ENCODE measurements around the gene PRPF6. TPM values are rescaled to one million over a fixed set of nuclear protein-coding genes. Genes with fewer than 3 reads are reported as not detected.

The PRPF6 gene
- total RNA-seq, 1 donor from 2014 or later: 64.3 TPM

DNA sequence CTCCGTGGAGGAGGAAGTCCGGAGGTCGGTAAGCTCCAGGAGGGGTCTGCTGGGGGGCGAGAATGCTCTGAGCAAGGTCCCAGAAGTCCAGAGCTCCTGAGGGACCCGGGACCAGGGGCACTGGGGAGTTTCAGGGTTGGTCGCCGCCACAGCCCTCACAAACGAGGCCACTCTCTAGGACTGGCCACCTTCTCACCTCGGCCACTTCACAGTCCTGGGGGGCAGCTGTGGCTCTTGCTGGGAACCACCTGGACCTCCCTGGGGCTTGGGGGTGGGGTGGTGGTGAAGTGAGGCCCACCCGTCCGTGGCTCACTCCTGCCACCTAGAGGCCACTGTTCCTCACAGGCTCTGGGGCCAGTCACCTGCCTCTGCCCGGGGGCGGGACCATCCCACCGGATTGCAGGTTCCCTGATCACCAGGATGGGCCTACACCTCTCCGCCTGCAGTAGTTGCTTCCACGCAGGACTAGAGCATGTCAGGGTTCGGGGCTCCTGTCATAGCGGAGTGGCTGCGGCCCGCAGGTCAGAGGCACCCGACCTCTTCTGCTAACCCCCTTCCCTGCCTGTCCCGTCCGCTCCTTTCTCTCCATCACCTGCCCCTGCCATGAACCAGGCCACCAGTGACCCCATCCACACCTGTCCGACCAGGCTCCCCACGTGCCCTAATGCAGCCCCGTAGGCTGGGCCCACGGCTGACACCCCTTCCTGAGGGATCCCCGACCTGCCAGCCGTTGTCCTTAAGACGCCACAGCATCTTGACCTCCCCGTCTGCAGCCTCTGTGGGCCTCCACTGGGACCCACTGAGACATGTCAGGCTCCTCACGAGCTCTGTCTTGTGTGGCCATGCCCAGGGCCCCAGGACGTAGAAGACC is 76.9 kb downstream of the PRPF6 start:
- no peak for DNase-seq (ENCODE audit: extremely low read depth, low read depth, low spot score)

DNA sequence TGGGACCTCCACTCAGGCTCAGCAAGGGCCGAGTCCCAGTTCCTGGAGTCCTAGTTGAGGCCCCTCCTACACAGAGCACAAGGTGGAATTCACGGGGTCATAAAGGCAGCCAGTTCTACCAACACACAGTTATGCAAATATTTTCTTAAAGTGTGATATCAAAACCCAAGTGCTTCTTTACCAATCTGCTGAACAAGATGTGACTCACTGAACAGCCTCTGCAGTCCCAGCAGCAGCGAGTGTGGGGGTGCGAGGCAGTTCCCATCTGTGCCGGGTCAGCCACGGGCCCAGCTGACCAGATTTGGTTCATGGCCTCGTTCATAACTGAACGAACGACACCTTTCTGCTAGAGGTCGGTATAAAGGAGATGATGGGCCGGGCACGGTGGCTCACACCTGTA is 77.6 kb downstream of the PRPF6 start:
- DNase-seq (ENCODE audit: extremely low read depth, low read depth, low spot score): no peak

DNA sequence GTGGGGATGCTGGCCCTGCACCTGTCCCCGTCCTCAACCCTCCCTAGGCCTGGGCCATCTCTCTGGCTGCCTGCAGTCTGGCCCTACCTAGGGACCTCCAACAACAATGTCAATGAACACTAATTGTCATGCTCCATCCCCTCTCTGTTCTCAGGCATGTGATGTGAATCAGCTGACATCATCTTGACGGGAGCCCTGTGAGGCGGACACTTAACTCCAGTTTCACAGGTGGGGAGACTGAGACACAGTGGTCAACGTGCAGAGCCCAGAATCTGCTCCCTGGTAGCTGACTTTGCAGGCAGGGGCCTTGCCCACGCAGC is 81.3 kb downstream of the PRPF6 start:
- DNase-seq (ENCODE audit: extremely low read depth, low read depth, low spot score): no peak

DNA sequence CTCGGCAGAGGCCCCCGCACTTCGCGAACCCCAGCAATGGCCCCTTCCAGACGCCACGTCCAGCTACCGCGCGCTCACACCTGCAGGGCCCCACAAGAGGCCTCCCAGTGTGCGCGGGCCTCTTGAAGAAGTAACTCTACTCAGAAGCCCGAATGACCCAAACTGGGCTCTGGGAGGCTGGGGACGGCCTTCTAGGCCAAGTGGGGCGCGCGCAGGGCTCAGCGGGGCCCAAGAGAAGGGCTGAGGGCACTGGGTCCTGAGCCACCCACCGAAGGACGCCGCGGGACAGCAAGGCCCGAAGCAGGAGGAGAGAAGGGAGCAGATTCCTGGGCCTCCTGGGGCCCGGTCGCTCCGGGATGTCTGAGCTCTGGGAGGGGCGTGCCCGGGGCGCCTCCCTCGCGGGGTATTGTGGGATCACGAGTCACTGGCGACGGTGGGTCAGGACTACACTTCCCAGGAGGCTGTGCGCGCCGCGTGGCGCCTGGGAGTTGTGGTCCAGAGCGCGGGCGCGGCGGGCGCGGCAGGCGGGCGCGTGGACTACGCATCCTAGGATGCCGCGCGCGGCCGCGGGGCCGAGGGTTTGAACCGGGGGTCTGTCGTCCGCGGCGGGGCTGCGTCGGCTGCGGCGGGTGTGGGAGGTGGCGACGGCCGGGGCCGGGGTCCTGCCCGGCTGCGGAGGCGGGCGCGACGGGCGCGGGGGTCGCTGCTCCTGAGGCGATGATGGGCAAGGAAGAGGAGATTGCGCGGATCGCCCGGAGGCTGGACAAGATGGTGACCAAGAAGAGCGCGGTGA is 81.9 kb downstream of the PRPF6 start, which contains the start of gene TCEA2:
TCEA2 (plus strand) TSS at position 603 of the 793 bp plus-strand sequence; CDS start at position 718, 115 bp downstream.
- peak; percentile 66 for DNase-seq (ENCODE audit: extremely low read depth, low read depth, low spot score)

DNA sequence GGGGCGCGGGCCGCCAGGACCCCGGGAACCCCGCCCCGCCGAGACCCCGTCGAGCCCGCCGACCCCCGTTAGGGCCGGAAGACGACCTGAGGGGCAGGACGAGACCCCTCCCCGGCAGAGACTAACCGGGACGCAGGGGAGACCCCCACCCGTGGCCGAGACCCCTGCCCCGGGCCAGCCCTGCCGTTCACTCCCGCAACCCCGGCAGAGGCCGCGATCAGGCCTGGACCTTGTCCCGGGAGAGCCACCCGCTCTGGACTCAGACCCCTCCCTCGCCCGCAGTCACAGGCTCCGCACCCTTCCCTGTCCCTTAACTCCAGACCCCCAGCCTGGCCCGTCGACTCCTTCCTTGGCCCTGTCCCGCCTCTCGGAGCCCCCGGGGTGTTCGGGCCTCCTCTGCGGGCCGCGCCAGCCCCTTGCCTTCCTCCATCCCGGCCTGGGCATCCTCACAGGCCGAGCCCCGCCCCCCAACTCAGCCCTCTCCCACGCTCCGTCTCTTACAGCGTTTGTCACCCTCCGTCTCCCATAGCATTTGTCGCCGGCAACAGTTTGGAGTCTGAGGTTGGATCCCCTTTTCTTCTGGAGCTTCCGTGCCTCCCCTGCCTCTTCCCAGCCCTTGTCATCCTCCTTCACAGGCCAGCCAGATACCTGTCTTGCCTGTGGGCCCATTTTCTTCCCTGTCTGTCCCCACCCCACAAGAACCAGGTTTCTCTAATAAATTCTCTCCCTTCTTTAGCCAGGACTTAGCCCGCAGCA is 82.6 kb downstream of the PRPF6 start:
- DNase-seq (ENCODE audit: extremely low read depth, low read depth, low spot score): no peak

DNA sequence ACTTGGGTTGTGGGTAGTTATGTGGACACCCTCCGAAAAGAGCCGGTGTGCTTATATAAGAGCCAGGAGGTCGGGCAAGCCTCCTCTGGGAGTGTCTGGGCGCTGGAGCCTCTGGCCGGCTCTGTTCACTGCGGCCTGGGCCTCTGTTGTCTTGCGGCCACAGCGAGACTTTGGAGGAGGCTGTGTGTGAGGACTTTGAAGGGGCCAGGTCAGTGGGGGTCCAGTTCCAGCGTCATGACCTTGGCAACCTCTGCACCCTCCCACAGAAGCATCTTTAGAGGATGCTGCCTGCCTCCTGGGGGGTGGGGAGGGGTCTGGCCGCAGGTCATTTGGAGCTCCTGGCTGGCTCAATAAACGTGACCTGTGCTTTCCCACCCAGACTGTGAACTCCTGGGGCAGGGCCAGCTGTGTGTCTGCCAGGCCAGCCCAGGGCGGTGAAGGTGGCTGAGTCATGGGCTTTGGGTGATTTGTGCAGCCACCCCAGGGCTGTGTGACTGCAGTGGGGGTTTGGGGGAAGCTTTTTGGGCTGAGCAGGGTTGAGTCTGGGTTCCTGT is 83.3 kb downstream of the PRPF6 start:
- DNase-seq (ENCODE audit: extremely low read depth, low read depth, low spot score): no peak

DNA sequence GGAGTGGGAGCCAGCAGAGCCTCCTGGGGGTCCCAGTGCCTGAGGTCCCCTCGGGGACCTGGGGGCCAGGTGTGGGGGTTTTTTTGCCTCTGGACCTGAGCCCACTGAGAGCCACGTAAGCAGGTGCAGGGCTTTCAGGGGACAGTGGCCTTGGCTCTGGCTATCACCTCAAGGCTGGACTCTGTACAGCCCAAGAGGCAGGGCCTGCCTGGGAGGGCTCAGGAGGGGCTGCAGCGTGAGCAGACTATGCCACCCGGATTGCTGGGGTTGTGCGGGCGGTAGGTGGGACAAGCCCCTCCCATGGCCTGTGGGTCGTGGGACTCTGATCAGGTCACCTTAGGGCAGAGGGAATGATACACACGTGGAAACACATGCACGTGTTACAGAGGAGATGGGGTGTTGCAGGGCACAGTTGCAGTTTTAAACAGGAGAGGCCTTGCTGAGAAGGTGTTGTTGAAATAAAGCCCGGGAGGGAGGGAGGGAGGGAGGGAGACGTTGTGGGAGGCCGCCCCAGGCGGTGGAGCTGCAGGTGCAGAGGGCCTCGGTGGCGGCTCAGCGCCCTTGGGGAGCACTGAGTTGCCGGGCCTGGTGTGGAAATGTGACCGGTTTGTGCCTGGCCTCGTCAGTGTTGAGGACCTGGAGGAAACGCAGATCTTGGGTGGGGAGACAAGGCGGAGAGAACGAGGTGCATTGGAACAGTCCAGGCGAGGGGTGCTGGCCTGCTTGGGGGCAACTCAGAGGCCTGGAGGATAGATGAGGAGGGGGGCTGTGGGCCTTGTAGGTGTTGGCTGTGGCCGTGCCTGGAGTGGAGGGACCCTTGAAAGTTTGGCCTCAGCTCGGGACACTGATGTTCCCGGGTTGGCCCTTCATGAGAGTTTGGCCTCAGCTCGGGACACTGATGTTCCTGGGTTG is 84.4 kb downstream of the PRPF6 start:
- DNase-seq (ENCODE audit: extremely low read depth, low read depth, low spot score): no peak

DNA sequence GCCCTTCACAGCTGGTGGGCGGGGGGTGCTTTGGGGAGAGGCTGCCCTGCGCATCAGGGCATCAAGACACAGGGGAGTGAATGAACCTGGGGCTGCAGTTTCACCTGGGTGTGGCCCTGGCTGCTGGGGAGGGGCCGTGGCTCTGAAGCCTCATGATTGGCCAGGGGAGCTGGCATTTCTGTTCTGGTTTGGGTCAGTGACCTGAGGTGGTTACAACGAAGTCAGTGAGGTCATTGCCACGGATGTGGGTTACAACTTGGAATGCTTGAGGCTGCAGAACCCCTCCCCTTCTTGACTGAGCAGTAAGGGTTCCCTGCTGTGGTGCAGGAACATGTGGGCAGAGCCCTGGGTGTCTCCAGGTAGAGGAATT is 85.0 kb downstream of the PRPF6 start:
- DNase-seq (ENCODE audit: extremely low read depth, low read depth, low spot score): no peak

DNA sequence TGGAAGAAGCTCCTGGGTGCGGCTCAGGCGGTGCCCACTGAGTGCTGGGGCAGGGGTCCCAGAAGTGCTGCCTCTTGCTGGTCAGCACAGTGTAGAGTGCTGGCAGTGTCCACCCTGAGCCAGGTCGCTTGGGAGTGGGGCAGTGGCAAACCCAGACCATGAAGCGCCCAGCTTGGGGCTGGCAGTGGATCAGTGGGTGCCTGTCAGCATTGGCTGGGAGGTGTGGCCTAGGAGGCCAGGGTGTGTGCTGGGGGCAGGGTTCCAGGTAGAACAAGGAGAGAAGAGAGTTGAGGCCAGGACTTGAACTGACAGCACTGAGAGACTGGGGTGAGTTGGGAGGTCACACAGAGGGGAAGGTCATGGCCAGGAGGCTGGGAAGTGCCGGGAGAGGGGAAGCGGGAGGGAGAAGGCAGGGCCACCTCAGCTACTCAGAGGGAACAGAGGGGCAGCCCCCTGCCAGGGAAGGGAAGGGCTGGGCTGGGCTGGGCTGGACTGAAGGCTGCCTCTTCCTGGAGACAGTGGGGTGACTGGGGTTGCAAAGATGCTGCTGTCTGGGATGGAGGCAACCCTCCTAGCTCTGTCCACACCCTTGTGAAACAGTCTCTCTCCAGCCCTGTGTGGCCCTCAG is 86.2 kb downstream of the PRPF6 start:
- DNase-seq (ENCODE audit: extremely low read depth, low read depth, low spot score): no peak

DNA sequence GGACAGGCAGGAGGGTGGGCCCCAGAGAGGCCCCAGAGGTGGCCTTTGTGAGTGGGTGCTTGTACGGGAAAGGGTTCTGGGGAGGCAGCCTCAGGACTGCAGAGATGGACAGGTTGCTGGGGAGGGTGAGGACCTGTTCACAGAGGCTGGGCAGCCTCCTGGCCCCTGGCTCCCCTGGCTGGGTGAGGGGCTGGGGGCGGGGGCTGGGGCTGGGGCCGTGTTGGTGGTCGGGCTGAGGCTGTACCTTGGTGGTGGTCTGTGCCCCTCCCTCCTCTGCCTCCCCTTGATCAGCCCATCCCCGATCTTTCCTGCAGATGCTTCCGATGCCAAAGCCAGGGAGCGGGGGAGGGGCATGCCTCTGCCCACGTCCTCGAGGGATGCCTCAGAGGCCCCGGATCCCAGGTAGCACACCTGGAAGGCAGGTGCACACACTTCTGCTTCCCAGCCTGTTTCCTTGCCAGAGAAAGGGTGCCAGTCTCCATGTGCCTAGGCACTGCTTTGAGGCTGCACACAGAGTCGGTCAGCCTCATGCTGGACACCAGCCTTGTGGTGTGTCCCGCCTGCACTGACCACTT is 86.9 kb downstream of the PRPF6 start:
- no peak for DNase-seq (ENCODE audit: extremely low read depth, low read depth, low spot score)

DNA sequence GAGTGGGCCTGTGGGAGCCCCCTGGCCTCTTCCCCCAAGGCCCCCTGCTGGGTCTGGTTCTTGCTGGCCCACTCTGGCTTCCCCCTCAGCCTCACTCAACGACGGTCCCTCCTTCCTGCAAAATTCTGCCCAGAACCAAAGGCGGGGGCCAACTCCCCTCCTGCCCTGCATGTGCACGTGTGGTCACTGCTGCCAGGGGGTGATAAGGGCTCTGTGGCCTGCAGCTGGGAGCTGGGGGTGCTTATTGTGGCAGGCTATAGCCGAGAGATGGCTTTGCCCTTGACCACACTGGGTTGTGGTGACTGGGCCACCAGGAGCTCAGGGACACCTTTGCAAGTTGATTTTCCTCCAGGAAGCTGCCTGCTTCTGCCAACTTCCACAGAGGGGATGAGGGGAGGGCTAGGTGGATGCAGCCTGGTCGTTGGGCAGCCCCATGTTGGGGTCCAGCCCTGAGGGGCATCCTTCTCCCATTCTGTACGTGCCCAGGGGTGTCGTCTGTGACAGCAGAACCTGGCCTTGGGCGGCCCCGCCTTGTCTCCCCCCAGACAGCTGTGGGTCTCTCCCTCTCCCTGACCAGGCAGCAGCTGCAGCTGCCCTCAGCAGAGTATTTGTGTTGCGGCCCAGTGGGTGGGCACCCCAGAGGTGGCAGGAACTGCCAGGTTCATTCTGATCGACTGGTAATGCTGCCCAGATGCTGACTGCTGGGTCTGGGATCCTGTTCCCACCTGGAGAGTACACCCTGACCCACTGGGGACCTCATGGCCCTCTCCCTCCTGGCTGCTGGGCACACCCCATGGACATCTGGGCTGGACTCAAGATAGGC is 87.7 kb downstream of the PRPF6 start:
- no peak for DNase-seq (ENCODE audit: extremely low read depth, low read depth, low spot score)

DNA sequence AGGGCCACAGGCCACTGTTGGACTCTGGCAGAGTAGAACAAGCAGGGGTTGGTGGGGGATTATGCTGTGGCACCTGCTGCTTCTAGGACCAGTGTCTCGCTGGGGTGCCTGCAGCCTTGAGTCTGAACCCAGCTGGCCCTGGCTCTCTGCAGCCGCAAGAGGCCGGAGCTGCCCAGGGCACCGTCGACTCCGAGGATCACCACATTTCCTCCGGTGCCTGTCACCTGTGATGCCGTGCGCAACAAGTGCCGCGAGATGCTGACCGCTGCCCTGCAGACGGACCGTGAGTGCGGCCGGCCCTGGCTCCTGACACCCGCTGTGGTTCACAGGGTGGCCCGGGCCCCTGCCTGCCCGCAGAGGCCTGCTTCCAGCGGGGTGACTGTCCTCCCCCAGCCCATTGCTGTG is 88.3 kb downstream of the PRPF6 start:
- DNase-seq (ENCODE audit: extremely low read depth, low read depth, low spot score): no peak

DNA sequence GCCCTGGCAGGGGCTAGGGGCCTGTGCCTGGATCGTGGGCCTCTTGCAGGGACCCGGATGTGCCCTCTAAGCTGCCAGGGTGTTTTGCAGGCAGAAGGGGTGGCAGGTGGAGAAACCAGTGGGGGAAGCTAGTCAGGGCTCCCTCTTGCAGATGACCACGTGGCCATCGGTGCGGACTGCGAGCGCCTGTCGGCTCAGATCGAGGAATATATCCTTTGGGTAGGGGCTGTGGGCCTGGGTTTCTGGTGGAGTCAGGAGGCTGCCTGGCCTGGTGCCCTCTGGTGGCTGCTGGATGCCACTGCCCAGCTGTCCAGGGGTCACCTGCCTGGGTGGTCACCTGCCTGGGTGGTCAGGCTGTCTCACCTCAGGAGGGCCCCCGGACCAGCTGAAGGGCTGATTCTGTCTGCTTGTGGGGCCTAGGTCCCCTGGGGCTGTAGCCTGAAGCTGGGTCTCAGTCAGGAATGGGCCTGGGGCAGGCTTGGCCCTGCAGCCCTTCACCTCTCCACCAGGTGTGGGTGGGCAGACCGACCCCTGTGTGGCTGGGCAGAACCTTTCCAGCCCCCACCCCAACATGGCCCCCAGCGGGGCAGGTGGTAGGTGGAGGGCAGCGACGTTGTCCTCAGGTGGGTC is 88.8 kb downstream of the PRPF6 start:
- DNase-seq (ENCODE audit: extremely low read depth, low read depth, low spot score): no peak

DNA sequence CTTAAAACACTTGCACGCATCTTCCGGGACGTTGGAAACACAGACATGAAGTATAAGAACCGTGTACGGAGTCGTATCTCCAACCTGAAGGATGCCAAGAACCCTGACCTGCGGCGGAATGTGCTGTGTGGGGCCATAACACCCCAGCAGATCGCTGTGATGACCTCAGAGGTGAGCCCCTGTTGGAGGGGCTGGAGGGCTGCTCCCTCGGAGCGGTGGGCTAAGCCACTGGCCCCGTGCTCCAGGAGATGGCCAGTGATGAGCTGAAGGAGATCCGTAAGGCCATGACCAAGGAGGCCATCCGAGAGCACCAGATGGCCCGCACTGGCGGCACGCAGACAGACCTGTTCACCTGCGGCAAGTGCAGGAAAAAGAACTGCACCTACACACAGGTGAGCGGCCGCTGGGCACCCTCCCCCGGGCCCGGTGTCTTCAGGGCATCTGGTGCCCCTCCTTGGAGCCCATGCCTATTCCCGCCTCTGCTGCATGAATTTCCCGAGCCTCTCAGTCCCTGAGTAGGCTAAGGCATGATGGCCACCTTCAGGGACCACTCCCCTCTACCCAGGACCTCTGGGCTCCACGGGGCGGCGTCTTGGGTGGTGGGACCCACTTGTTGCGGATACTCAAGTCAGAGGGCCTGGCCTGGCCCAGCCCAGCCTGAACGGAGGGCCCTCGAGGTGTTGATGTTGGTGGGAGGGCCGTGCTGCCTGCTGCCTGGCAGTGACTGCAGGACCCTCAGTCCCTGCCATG is 89.5 kb downstream of the PRPF6 start:
- DNase-seq (ENCODE audit: extremely low read depth, low read depth, low spot score): no peak

DNA sequence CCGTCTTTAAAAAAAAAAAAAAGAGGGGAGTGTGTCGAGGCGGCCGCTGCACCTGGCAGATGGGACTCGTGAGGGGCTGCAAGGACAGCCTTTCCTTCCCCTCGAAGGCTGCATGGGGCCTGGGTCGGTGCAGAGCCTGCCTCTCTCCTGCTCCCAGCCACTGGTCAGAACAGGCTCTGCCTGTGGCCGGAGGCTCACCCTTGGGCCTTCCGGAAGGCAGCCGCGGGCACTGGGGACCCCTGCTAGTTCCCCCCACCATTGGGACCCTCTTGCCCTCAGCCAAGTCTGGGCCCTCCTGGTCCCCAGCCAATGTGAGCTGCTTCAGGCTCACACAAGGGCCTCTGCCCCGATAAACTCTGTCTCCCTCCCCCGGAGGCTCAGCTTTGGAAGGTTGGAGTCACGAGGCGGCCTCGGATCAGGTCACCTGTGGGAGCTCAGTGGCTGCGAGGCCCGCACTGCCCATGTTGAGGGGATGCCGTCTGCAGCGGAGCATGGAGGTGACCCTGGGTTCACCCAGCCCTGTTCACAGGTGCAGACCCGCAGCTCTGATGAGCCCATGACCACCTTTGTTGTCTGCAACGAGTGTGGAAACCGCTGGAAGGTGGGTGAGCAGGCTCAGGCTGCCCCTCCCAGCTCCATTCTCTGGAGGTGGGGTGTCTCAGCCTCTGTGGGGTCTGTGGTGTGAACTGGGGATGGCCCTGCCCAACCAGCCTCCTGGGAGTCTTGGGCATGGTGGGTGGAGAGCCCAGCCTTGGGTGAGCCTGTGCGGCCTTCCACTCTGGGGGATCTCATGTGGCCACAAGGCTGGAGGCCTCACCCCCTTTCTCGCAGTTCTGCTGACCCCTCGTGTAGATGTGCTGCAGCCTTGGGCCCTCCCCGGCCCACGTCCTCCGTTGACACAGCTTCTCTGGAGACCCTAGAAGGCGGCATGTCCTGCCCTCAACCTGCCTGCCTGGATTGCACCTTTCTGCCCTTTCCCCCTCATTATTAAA is 90.7 kb downstream of the PRPF6 start:
- DNase-seq (ENCODE audit: extremely low read depth, low read depth, low spot score): no peak

DNA sequence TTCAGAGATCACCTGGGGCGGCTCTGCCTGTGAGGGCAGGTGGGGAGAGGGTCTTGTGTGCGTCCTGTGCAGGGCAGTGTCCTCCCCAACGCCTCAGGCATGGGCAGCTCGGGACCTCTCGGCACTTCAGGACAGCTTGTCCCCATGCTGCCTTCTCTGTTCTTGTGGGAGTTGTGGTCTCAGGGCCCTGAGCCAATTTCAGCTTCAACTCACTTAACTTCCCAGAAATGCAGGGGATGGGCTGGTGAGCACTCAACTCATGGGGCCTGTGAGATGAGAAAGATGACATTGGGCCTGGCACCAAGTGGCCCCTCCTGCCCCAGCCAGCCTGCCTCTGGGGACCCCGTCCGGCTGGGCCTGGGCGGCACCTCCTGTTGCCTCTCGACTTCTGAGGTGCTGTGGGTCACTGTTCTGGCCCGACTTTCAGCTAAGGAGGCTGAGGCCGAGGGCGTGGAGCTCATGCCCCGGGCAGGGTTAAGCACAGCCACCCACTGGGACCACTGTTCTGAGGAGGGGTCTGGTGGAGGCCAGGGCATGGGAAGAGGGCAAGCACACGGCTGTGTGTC is 91.6 kb downstream of the PRPF6 start:
- DNase-seq (ENCODE audit: extremely low read depth, low read depth, low spot score): no peak
